GM12874 (cell line): ENCODE results near the gene ZNF646.

Experiments used
- TF ChIP-seq, protein P1 (sequence below): IDR thresholded peaks from 2 replicates; pipeline ENCODE4 v1.5.1; 2011; ENCODE audit warnings: low read depth, mild to moderate bottlenecking, control low read depth, low read length, moderate library complexity; ENCODE audit not compliant: insufficient read depth

The ZNF646 gene

DNA sequence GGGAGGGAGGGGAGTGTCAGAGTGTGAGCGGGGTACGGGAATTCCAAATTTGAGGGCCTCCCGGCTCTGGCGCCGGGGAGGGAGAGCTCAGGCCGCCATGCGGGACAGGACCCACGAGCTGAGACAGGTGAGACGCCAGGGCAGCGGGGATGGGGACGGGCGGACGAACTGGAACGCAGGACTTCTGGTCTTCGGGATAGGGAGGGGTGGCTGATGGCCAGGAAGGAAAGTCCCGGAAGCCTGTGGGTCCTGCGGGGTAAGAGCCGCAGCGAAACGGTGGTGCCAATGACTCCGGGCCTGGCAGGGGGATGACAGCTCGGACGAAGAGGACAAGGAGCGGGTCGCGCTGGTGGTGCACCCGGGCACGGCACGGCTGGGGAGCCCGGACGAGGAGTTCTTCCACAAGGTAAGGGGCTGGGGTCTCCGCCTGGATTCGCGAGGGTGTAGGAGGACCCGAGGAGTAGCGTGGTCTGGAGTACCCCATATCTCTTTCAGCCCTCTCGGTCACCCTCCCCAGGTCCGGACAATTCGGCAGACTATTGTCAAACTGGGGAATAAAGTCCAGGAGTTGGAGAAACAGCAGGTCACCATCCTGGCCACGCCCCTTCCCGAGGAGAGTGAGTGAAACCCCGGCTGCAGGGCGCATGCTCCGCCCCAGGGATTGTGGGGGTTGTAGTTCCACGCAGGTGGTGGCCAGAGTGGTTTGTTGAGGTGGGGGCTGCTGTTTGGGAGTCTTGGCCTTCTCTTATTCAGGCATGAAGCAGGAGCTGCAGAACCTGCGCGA, 40.3 kb upstream of the ZNF646 start:
- TF ChIP-seq, protein P1, sequence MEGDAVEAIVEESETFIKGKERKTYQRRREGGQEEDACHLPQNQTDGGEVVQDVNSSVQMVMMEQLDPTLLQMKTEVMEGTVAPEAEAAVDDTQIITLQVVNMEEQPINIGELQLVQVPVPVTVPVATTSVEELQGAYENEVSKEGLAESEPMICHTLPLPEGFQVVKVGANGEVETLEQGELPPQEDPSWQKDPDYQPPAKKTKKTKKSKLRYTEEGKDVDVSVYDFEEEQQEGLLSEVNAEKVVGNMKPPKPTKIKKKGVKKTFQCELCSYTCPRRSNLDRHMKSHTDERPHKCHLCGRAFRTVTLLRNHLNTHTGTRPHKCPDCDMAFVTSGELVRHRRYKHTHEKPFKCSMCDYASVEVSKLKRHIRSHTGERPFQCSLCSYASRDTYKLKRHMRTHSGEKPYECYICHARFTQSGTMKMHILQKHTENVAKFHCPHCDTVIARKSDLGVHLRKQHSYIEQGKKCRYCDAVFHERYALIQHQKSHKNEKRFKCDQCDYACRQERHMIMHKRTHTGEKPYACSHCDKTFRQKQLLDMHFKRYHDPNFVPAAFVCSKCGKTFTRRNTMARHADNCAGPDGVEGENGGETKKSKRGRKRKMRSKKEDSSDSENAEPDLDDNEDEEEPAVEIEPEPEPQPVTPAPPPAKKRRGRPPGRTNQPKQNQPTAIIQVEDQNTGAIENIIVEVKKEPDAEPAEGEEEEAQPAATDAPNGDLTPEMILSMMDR = no peak

DNA sequence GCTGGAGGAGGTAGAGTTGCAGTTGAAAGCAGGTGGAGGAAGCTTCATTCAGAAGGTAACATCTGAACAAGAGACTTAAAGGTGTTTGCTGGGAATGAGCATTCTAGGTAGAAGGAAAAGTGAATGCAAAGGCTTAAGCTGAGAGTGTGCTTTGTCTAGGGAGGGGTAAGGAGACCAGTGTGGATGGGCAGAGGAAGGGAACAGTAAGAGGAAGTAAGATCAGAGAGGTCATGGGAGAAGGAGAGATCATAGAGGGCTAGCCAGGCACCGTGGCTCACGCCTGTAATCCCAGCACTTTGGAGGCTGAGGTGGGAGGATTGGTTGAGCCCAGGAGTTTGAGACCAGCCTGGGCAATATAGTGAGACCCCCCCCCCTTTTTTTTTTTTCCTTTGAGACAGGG, 37.5 kb upstream of the ZNF646 start:
- TF ChIP-seq, protein P1 = no peak

DNA sequence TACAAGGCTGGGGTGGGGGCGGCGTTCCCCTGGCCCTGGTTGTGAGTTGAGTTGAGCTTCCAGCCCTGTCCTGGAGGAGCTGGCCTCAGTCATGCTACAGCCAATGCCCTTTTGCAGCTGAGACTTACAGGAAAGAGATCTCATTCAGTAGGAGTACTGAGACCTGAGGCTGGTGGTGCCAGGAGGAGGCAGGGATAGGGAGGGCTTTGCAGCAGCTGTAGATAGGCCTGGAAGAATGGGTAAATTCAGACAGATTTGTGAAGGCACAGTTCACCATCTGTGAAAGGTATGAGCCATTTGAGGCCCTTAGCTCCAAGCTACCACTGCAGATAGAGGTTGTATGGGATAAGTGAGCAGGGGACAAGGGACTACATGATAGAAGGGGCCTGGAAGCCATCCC, 35.2 kb upstream of the ZNF646 start:
- TF ChIP-seq, protein P1 = no peak

DNA sequence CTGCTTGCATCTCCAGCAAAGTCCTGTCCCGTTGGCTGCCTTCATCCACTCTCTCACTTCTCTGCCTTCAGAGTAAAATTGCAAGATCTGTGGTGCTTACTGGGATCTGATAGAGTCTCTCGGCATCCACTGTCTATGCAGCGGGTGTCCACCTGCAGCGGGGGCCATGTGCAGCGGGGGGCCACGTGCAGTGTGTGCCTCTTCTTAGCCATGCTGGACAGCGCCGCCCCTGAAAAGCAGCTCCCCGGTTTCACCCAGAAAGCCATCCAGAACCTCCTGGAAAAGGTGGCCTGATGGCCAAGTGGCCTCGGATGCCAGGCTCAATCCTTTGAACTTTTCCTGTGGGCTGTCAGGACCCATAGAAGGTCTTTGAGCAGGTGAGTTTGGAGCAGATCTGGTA, 31.4 kb upstream of the ZNF646 start:
- TF ChIP-seq, protein P1 = no peak

DNA sequence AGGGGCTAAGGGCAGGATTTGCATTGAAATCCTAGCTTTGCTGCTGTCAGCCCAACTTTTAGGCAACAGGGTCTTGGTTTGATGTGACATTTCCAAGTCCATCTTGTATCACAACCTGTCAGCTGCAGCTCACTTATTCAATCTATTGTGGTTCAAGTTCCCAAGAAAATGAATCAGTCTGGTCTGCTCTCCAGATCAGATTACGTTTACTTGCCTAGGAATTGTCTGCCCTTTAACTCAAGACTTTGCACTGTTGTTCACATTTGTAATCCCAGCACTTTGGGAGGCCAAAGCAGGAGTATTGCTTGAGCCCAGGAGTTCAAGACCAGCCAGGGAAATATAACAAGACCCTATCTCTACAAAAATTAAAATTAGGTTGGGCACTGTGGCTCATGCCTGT, 30.9 kb upstream of the ZNF646 start:
- TF ChIP-seq, protein P1 = no peak

DNA sequence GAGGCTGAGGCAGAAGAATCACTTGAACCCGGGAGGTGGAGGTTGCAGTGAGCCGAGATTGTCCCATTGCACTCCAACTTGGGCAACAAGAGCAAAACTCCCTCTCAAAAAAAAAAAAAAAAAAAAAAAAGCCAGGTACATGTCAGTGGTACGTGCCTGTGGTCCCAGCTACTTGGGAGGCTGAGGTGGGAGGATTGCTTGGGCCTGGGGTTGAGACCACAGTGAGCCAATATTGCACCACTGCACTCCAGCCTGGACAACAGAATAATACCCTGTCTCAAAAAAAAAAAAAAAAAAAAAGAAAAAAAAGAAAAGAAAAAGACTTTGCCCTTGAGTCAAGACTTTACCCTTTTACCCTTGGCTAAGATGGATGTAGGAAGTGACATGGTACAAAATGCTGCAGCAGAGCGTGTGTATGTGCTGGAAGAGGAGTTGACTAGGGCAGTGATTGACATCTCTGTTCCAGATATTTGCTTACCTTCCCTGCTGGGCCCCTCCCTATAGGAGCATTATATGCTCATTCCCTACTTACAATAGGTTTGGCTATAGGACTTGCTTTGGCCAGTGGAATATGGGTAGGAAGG, 30.2 kb upstream of the ZNF646 start:
- TF ChIP-seq, protein P1 = no peak

DNA sequence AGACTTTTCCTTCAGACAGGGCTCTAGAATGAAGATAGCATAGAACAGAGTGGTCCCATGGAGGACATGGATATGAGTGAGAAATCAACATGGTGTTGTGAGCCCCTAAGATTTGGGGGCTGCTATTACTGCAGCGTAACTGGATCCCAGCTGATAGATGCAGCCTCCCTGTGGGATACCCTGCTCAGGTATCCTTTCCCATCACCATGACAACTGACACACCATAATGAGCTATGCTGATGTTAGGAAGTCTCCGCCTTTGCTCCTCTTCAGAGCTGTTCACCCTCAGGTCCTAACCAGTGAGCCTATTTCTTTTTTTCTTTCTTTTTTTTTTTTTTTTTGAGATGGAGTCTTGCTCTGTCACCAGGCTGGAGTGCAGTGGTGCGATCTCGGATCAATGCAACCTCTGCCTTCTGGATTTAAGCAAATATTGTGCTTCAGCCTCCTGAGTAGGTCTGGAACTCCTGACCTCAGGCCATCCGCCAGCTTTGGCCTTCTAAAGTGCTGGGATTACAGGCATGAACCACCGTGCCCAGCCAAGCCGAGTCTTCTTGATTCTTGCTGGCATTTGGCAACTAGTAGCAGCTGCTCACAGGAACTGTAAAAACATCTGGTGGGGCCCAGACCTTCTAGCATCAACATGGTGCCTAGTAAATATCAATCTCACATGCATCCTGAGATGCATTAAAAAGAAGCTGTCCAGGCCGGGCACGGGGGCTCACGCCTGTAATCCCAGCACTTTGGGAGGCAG, 23.8 kb upstream of the ZNF646 start:
- TF ChIP-seq, protein P1 = no peak
